MM.1S (cell line): ENCODE measurements around the gene CEP350.

Experiments
- DNase-seq: peaks from one replicate; pipeline ENCODE4 v3.0.0-alpha.2; 2015
- H2AFZ ChIP-seq: fragments of 300-600 bp; sonication (generic); 2 replicates; pipeline ENCODE4 v1.6.0; 2016; ENCODE audit warnings: antibody characterized with exemption, low read length
- H3F3A ChIP-seq: fragments of 300-600 bp; sonication (generic); 2 replicates; pipeline ENCODE4 v1.6.1; 2016; ENCODE audit warnings: mild to moderate bottlenecking, antibody characterized with exemption, low read length, moderate library complexity, mixed read lengths; ENCODE audit not compliant: insufficient read depth
- H3K27ac ChIP-seq: fragments of 300-600 bp; sonication (generic); 2 replicates; pipeline ENCODE4 v1.5.1; 2016; ENCODE audit warnings: mild to moderate bottlenecking, low read length
- H3K27me3 ChIP-seq: fragments of 300-600 bp; sonication (generic); replicated peaks from 2 replicates; pipeline ENCODE4 v1.6.0; 2016; ENCODE audit warnings: low read length; ENCODE audit not compliant: insufficient read depth
- H3K36me3 ChIP-seq: fragments of 300-600 bp; sonication (generic); replicated peaks from 2 replicates; pipeline ENCODE4 v1.6.1; 2016; ENCODE audit warnings: mild to moderate bottlenecking, low read length, mixed read lengths; ENCODE audit not compliant: insufficient read depth
- H3K4me1 ChIP-seq: fragments of 300-600 bp; sonication (generic); 2 replicates; pipeline ENCODE4 v1.6.1; 2016; ENCODE audit warnings: low read length, mixed read lengths
- H3K4me2 ChIP-seq: fragments of 300-600 bp; sonication (generic); 2 replicates; pipeline ENCODE4 v1.6.0; 2016; ENCODE audit warnings: low read depth, low read length
- H3K4me3 ChIP-seq: fragments of 300-600 bp; sonication (generic); 2 replicates; pipeline ENCODE4 v1.5.1; 2016; ENCODE audit warnings: low read length, mixed read lengths
- H3K79me2 ChIP-seq: fragments of 300-600 bp; sonication (generic); 2 replicates; pipeline ENCODE4 v1.6.1; 2016; ENCODE audit warnings: mixed run types, low read length, mixed read lengths
- H3K9ac ChIP-seq: fragments of 300-600 bp; sonication (generic); 2 replicates; pipeline ENCODE4 v1.6.1; 2016; ENCODE audit warnings: low read length, mixed read lengths
- H3K9me2 ChIP-seq: fragments of 300-600 bp; sonication (generic); replicated peaks from 2 replicates; pipeline ENCODE4 v1.6.1; 2016; ENCODE audit warnings: mild to moderate bottlenecking, low read length, mixed read lengths; ENCODE audit not compliant: insufficient read depth
- H3K9me3 ChIP-seq: fragments of 300-600 bp; sonication (generic); replicated peaks from 2 replicates; pipeline ENCODE4 v1.6.1; 2016; ENCODE audit warnings: mild to moderate bottlenecking, low read length, mixed read lengths; ENCODE audit not compliant: insufficient read depth
- H4K20me1 ChIP-seq: fragments of 300-600 bp; sonication (generic); 2 replicates; pipeline ENCODE4 v1.6.1; 2016; ENCODE audit warnings: mild to moderate bottlenecking, low read length, moderate library complexity, mixed read lengths; ENCODE audit not compliant: insufficient read depth
- EZH2 ChIP-seq: fragments of 300-600 bp; sonication (generic); optimal IDR thresholded peaks from 2 replicates; pipeline ENCODE3; 2017; ENCODE audit warnings: low read depth, mild to moderate bottlenecking, antibody characterized with exemption, low read length, mixed read lengths
- EZH2phosphoT487 ChIP-seq: fragments of 300-600 bp; sonication (generic); IDR thresholded peaks from 2 replicates; pipeline ENCODE4 v1.6.1; 2018; ENCODE audit warnings: antibody characterized with exemption, low read length
- TF ChIP-seq, protein P1 (sequence below): fragments of 300-600 bp; sonication (generic); IDR thresholded peaks from 2 replicates; pipeline ENCODE4 v1.5.1; 2016; ENCODE audit warnings: antibody characterized with exemption, low read length, mixed read lengths

CEP350 gene

DNA sequence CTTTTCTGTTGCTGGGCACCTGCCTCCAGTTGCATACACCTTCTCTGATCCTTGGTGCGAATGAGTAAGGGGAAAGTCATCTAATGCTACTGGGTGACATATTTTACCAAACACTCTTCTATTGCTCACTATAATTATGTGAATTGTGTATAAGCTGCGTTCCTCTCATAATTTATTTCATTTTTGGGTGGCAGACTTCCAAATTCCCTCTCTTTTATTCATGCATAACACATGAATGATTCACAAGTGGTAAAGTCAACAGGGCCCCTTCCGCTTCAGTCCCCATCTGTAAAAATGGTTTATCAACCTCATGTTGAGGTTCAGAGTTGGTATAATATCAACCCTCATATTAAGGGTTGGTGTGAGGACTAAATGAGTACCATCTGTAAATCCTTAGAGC is 196.9 kb downstream of the CEP350 start:
- Histone ChIP-seq H3F3A (peaks cover 5% of the 10 kb centered on the region; the same call in 1 of the 2 replicates), H4K20me1 (no peaks in the 10 kb centered on the region), H3K9me3 (no peaks in the 10 kb centered on the region), H3K27ac (no peak overlapping the region), H3K4me1 (peaks cover 12% of the 10 kb centered on the region), H3K4me2 (no peak overlapping the region), H3K9ac (no peak overlapping the region), H3K9me2 (no peaks in the 10 kb centered on the region), H2AFZ (no peak overlapping the region), H3K27me3 (peaks cover 5% of the 10 kb centered on the region; the same call in 1 of the 2 replicates), H3K36me3 (no peaks in the 10 kb centered on the region), H3K4me3 (no peak overlapping the region), H3K79me2 (no peaks in the 10 kb centered on the region)
- TF ChIP-seq EZH2phosphoT487 (no peak), EZH2 (no peak)
- TF ChIP-seq, protein P1, sequence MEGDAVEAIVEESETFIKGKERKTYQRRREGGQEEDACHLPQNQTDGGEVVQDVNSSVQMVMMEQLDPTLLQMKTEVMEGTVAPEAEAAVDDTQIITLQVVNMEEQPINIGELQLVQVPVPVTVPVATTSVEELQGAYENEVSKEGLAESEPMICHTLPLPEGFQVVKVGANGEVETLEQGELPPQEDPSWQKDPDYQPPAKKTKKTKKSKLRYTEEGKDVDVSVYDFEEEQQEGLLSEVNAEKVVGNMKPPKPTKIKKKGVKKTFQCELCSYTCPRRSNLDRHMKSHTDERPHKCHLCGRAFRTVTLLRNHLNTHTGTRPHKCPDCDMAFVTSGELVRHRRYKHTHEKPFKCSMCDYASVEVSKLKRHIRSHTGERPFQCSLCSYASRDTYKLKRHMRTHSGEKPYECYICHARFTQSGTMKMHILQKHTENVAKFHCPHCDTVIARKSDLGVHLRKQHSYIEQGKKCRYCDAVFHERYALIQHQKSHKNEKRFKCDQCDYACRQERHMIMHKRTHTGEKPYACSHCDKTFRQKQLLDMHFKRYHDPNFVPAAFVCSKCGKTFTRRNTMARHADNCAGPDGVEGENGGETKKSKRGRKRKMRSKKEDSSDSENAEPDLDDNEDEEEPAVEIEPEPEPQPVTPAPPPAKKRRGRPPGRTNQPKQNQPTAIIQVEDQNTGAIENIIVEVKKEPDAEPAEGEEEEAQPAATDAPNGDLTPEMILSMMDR, result no peak
- DNase-seq, result no peak

DNA sequence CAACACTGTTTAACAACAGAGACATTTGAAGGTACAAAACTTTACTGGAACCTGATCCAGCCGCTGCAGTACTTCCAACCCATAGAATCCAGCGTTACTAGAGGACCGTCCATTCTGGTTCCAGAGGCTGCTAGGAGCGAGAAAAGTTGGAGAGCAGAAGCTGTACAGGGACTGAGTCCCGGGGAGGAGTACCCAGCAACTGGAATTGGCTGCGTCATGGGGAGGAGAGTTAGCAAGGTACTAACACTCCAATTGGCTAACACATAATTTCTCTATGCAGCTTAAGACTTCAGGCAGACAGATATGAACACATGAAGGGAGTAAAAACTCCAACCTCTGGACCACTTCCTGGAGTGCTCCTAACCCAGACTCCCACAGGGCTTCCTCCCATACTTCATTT is 198.0 kb downstream of the CEP350 start:
- DNase-seq, result no peak
- H4K20me1 ChIP-seq, result no peaks in the 10 kb centered on the region
- H3K4me2 ChIP-seq, result no peak overlapping the region
- H3K9me3 ChIP-seq, result no peaks in the 10 kb centered on the region
- TF ChIP-seq, protein P1, result no peak
- TF ChIP-seq EZH2phosphoT487, result no peak
- TF ChIP-seq EZH2, result no peak
- H2AFZ ChIP-seq, result no peak overlapping the region
- H3K79me2 ChIP-seq, result no peaks in the 10 kb centered on the region
- H3K4me3 ChIP-seq, result no peak overlapping the region
- no peaks in the 10 kb centered on the region for H3K9me2 ChIP-seq
- H3K36me3 ChIP-seq, result no peaks in the 10 kb centered on the region
- peaks cover 12% of the 10 kb centered on the region for H3K4me1 ChIP-seq
- peaks cover 5% of the 10 kb centered on the region; the same call in 1 of the 2 replicates for H3F3A ChIP-seq
- no peak overlapping the region for H3K27ac ChIP-seq
- peaks cover 5% of the 10 kb centered on the region; the same call in 1 of the 2 replicates for H3K27me3 ChIP-seq
- no peak overlapping the region for H3K9ac ChIP-seq

DNA sequence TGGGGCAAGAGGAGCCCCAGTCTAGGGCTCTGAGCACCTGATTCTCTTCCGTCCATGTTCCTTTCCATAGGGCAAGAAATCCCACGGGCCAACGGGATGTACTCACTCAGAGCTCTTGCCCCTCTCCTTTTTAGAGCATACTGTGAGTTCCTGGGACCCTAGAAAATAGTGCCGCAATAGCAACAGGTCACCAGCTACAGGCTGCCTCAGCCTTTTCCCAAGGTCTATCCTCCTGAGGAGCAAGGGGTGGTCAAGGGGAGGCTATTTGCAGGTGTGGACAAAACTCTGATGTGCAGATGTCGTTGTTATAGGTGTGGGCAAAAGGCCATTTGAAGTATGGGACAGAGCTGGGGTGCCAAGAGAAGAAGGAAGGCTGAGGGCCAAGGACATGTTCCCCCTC is 198.4 kb downstream of the CEP350 start:
- Histone ChIP-seq H3K4me1 (peaks cover 12% of the 10 kb centered on the region), H3K36me3 (no peaks in the 10 kb centered on the region), H3F3A (peaks cover 5% of the 10 kb centered on the region; the same call in 1 of the 2 replicates), H3K9me2 (no peaks in the 10 kb centered on the region), H3K27ac (no peak overlapping the region), H4K20me1 (no peaks in the 10 kb centered on the region), H3K4me3 (no peak overlapping the region), H3K9ac (no peak overlapping the region), H3K9me3 (no peaks in the 10 kb centered on the region), H3K4me2 (no peak overlapping the region), H3K27me3 (peaks cover 5% of the 10 kb centered on the region; the same call in 1 of the 2 replicates), H3K79me2 (no peaks in the 10 kb centered on the region), H2AFZ (no peak overlapping the region)
- TF ChIP-seq EZH2, result no peak
- DNase-seq, result no peak

DNA sequence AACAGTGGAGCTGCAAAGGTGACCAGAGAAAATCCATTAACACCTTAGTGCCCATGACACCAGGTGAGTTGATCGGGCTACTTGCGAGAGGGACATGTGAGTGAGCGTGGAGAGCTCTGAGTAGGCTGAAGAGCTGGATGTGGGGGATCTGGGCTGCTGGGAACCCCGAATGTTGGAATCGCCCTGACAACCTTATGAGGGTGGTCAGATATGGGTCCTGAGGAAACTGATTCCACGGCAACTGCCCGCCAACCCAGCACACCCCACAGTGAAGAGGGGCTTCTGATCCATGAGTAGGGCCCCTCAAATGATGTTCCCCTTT is 199.4 kb downstream of the CEP350 start:
- H3K36me3 ChIP-seq, result no peaks in the 10 kb centered on the region
- peak overlapping the region; percentile 97 for H3K4me3 ChIP-seq
- no peaks in the 10 kb centered on the region for H3K79me2 ChIP-seq
- no peaks in the 10 kb centered on the region for H3K9me3 ChIP-seq
- peak overlapping the region; percentile 93 for H3K4me2 ChIP-seq
- H3K9ac ChIP-seq, result peak overlapping the region; percentile 79
- peak overlapping the region; percentile 74; the same call in 1 of the 2 replicates for H3K27ac ChIP-seq
- peak overlapping the region; percentile 96 for H2AFZ ChIP-seq
- peak; percentile 13 for DNase-seq
- H3F3A ChIP-seq, result peaks cover 5% of the 10 kb centered on the region; the same call in 1 of the 2 replicates
- H4K20me1 ChIP-seq, result no peaks in the 10 kb centered on the region
- peaks cover 12% of the 10 kb centered on the region for H3K4me1 ChIP-seq
- TF ChIP-seq, protein P1, result no peak
- TF ChIP-seq EZH2 (no peak), EZH2phosphoT487 (no peak)
- H3K27me3 ChIP-seq, result peaks cover 5% of the 10 kb centered on the region; the same call in 1 of the 2 replicates
- no peaks in the 10 kb centered on the region for H3K9me2 ChIP-seq
